GM08714 (cell line): ENCODE results near the gene LTF.
"Not testable (repeated sequence)": the region's sequence is repeated elsewhere in the genome, so short reads cannot be mapped to it uniquely, and the experiment has no call there.

Source experiments
- H3K4me3 ChIP-seq: fragments of 200-500 bp; sonication (Bioruptor generic); 2 replicates; pipeline ENCODE4 v1.5.1; 2014; ENCODE audit warnings: mild to moderate bottlenecking, low read length, inconsistent platforms
- ZNF274 ChIP-seq: IDR thresholded peaks from 2 replicates; pipeline ENCODE4 v1.6.1; 2012; ENCODE audit warnings: mild to moderate bottlenecking, low read depth, low read length

Gene LTF

DNA sequence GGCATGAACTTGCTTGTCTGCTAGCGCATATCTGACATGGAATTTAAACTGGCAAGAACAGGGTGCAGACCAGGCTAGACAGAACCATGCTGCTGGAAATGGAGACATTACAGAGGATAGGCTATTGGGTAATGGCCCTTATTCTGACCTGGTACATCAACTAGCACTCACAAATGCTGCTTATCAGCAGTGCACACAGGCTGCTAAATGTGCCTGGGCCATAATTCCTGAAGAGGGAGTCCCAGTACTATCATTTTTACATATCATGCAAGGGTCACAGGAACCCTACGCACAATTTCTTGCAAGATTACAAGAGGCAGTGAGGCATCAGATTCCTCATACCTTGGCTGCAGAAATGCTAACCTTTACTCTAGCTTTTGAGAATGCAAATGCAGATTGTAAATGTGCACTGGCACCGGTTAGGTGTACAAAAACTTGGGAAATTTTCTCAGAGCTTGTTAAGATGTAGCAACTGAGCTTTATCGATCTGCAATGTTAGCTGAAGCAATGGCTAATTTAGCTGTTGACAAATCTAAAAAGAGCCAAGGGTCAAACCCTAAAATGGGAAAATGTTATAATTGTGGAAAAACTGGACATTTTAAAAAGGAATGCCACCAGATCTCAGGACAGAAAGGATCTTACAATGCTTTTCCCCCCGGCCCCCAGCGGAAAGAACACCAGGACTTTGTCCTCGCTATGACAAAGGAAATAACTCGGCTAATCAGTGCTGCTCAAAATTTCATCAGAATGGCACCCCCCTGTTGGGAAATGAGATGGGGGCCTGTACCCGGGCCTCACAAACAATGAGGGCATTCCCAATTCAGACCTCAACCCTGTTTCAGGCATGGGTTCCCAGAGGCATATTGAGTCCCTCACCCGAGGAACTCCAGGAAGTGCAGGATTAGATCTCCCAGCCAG is 36.5 kb downstream of the LTF start:
- no peak for TF ChIP-seq ZNF274
- no peak overlapping the region for H3K4me3 ChIP-seq

DNA sequence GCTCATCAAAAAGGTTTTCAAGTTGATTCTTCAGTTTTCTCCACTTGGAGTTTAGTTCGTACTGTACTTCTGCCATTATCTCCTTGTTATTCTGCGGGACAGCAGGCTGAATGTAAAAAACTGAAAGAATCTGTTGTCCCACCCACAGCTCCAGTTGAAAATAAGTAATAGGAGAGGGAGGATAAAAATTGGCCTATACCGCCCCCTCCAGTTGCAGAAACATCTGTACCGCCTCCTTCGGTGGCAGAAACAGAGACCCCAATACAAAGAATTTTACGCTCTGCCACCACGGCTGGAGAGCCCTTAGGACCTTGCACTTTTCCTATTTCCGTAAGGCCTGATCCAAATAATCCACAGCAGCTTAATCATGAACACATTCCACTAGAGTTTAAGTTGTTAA is 37.3 kb downstream of the LTF start:
- H3K4me3 ChIP-seq: not testable (repeated sequence)

DNA sequence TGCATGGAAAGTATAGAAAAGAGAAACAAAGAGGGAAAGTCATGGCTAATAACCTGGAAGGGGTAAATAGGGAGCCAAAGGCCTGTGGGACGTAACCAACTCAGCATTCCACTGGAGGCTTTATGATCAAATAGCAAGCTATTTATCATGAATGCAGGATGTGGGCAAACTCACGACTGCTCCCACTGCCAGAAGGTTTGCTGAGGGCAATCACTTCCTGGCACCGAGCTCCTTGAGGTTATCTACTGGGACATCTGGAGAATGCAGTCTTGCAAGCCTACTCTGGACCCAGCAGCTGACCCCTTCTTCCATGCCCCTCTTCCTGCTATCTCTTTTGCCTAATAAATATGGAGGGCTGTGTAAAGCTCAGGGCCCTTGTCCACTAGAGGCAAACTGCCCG is 38.2 kb downstream of the LTF start:
- H3K4me3 ChIP-seq: not testable (repeated sequence)

DNA sequence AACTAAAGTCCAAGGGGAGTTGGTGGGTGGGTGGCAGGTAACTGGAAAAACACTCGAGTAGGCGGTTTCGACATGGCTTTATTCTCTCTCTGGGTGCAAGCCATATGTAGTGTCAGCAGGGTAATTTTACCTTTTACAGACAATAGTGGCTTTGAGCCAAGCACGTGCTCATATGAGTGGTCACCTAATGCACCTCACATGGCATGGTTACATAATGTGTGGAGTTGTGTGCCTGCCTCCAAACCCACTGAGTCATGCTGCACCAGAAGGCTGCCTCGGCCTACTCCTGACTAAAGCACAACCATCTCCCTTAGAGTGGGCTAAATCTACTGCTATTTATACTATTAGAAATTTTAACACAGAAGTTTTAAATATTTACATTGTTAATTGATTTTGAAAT is 41.1 kb downstream of the LTF start:
- no peak overlapping the region for H3K4me3 ChIP-seq

DNA sequence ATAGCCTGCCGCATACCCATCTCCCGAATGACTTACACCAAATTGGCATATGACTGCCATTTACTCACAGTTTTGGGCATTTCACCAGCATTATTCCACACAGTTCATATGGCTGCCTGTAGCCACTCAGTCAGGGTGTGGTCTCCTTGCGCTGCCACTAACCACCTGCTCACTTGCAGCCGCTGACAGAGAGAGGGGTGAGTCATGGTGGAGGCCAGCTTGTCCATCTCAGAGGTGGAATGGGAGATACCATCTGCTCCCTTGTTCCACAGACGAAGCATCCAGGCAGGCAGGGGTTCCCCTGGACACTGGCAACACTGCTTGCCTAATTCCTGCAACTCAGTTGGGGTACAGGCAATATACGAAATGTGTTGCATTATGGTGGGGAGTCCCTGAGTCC is 42.1 kb downstream of the LTF start:
- H3K4me3 ChIP-seq: no peak overlapping the region
- TF ChIP-seq ZNF274: no peak

More for the DNA sequence above, 41.1 kb downstream of the LTF start:
- TF ChIP-seq ZNF274: no peak

- TF ChIP-seq ZNF274: no peak
- no peak overlapping the region for H3K4me3 ChIP-seq
These were observed 43.8 kb downstream of the LTF start for GRCh38 chr3:46420931-46421330.

- TF ChIP-seq ZNF274: no peak
- no peak overlapping the region for H3K4me3 ChIP-seq
These were observed 44.9 kb downstream of the LTF start for GRCh38 chr3:46419816-46420215.

- TF ChIP-seq ZNF274: no peak
- no peak overlapping the region for H3K4me3 ChIP-seq
These were observed 46.7 kb downstream of the LTF start for GRCh38 chr3:46417841-46418611.

DNA sequence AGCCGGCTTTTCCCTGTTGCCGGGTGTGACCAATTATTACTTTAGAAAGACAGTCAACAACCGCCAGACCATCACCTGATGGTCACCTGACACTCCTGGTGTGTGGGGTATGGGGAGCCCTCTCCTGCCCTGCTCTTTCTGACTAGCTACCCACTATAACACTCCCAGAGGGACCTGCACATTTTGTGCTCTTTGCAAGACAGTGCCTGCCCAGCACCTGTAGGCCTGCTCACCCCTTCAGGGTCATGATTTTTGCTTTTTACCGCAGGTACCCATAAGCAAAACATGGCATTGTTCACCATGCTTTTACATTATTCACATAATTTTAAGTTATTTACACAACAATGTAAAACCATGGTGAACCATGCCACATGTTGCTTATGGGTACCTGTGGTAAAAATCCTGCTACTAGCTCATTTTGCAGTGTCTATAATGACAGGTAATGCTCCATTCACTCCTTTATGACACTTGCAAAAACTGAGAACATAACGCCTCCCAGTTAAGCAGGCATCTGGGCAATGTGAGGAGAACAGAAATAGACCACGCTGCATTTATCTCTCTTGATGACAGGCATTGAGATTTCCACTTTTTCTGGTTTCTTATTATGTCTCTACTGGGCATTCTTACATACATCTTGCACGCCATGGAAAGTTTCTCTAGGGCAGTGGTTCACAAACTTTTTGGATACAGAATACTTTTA is 47.7 kb downstream of the LTF start:
- no peak overlapping the region for H3K4me3 ChIP-seq
- no peak for TF ChIP-seq ZNF274

- TF ChIP-seq ZNF274: no peak
- no peak overlapping the region for H3K4me3 ChIP-seq
These were observed 48.4 kb downstream of the LTF start for GRCh38 chr3:46416125-46416810.

GRCh38 chr3:46414739-46415138 is 50.0 kb downstream of the LTF start:
- H3K4me3 ChIP-seq: no peak overlapping the region
- TF ChIP-seq ZNF274: no peak

DNA sequence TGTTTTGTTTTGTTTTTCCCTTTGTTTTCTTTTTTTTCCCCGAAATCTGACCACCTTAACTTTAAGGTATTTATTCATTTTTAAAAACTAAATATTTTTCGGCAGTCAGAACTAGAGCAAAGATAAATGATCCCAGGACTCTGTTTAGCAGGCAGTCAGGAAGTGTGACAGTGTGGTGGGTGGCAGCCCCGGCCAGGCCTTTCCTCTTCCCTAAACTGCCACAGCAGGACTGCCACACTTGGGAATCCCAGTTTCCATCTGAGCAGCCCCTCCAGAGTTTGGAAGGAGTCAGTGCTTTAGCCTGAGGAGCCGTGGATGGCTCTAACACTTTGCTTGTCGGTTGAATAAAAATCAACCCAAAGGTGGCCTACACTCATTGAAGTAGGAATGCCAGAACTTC is 50.8 kb downstream of the LTF start:
- no peak overlapping the region for H3K4me3 ChIP-seq
- no peak for TF ChIP-seq ZNF274

GRCh38 chr3:46412786-46413298 is 51.9 kb downstream of the LTF start:
- no peak overlapping the region for H3K4me3 ChIP-seq
- no peak for TF ChIP-seq ZNF274

DNA sequence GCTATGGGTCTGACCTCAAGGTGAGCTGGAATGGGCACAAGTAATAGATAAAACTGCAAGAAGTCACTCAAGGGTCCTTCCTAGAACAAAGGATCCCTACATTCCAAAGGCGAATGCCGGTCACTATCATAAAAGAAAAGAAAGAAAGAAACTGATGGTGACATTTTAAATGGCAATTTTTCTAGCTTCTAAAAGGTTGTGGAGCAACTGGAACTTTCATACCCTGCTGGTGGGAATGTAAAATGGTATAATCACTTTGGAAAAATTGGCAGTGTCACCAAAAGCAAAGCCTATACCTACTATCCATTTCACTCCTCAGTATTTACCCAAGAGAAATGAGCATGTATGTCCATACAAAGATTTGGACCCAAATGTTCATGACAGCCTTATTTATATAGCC is 53.4 kb downstream of the LTF start:
- no peak overlapping the region for H3K4me3 ChIP-seq
- no peak for TF ChIP-seq ZNF274
